ENCODE data around the gene ITGA6.

Gene ITGA6

DNA sequence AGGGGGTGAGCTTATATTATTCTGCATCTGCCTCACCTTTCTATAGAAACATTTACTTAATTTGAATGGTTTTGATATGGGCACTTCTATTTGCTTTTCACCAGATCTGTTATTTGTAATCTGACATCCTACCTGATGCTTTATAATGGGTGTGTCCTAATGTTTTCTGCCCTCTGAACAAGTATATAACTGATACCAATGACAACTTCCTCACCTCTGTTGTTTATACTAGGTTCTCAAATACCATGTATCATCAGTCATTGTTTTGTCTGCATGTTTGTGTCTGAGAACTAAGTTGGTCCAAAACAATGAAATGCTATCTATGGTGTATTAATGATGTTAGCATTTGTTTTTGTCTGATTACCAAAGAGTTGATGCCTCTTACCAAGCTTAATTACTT lies 45.8 kb downstream of the ITGA6 start:
- Histone ChIP-seq H3K4me3 (ENCODE audit: low read depth, low read length) (no peak overlapping the region), H3K27me3 (ENCODE audit: insufficient read depth, low read depth, severe bottlenecking) (no peaks in the 10 kb centered on the region), H3K36me3 (no peaks in the 10 kb centered on the region), H3K9me3 (ENCODE audit: severe bottlenecking) (no peaks in the 10 kb centered on the region), H3K27ac (no peak overlapping the region)
- DNase-seq, result no peak
- TF ChIP-seq, protein P1, sequence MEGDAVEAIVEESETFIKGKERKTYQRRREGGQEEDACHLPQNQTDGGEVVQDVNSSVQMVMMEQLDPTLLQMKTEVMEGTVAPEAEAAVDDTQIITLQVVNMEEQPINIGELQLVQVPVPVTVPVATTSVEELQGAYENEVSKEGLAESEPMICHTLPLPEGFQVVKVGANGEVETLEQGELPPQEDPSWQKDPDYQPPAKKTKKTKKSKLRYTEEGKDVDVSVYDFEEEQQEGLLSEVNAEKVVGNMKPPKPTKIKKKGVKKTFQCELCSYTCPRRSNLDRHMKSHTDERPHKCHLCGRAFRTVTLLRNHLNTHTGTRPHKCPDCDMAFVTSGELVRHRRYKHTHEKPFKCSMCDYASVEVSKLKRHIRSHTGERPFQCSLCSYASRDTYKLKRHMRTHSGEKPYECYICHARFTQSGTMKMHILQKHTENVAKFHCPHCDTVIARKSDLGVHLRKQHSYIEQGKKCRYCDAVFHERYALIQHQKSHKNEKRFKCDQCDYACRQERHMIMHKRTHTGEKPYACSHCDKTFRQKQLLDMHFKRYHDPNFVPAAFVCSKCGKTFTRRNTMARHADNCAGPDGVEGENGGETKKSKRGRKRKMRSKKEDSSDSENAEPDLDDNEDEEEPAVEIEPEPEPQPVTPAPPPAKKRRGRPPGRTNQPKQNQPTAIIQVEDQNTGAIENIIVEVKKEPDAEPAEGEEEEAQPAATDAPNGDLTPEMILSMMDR (IDR thresholded peaks at IDR 0.05; ENCODE audit: low read depth, low read length), result no peak

DNA sequence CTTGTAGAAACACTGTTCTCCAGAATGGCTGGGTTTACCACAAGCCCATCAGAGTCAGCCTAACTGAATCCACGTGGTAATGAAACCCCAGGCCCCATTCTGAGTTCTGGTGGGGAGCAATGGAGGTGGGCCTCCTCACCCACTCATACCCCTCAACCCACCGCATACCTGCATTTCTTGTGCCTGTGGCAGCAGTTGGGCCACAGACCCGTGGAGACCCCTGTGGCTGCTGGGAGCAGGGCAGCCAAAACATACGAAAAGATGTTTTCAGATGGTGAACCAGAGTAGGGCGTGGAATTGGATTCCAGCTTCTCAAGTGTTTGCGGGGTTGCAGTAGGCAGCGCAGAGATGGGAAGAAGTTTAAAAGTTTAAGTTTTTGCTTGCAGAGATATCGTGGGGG lies 51.0 kb downstream of the ITGA6 start:
- Histone ChIP-seq H3K9me3 (ENCODE audit: severe bottlenecking) (no peaks in the 10 kb centered on the region), H3K27me3 (ENCODE audit: insufficient read depth, low read depth, severe bottlenecking) (no peaks in the 10 kb centered on the region), H3K36me3 (no peaks in the 10 kb centered on the region), H3K27ac (no peak overlapping the region), H3K4me3 (ENCODE audit: low read depth, low read length) (no peak overlapping the region)
- DNase-seq, result no peak
- TF ChIP-seq, protein P1 (IDR thresholded peaks at IDR 0.05; ENCODE audit: low read depth, low read length), result no peak

DNA sequence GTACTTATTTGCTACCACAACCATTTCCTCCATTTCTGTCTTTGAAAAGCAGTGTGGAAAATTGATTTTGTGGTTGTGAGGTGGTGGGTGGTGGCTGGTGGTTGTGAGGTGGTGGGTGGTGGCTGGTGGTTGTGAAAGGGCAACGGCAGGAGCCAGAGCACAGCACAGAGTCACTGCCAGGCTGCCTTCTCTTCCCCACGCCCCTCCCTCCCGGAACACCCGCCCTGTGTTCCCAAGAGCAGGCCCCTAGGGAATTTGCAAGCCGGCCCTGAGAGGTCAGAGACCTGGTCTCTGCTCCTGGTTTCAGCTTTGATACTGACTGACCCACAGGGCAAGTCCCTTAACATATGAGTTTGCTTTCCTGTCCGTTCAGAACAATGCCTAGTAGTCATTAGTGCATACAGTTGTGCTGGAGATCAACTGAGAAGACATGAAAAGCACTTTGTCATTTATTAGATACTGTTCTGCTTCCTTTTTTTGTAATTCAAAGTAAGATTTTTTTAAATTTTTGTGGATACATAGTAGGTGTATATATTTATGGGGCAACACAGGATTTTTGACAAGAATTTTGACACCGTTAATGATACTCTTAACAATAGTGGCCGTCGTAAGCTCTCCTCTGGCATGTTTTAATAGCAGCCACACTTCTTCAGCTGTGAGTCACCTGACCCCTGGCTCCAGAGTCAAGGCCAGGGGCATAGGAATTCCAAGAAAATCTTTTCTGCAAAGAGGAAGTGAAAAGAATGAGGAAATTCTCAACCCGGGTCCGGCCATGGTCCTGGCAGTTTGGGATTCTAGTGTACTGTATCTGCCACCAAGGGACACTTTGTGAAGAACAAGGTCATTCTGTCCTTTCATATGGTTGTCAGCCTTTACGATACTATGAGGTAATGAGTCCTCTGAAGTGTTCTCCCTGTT lies 53.2 kb downstream of the ITGA6 start:
- Histone ChIP-seq H3K9me3 (ENCODE audit: severe bottlenecking) (no peaks in the 10 kb centered on the region), H3K4me3 (ENCODE audit: low read depth, low read length) (no peak overlapping the region), H3K27me3 (ENCODE audit: insufficient read depth, low read depth, severe bottlenecking) (no peaks in the 10 kb centered on the region), H3K36me3 (no peaks in the 10 kb centered on the region), H3K27ac (no peak overlapping the region)
- no peak for DNase-seq
- TF ChIP-seq, protein P1 (IDR thresholded peaks at IDR 0.05; ENCODE audit: low read depth, low read length), result no peak

DNA sequence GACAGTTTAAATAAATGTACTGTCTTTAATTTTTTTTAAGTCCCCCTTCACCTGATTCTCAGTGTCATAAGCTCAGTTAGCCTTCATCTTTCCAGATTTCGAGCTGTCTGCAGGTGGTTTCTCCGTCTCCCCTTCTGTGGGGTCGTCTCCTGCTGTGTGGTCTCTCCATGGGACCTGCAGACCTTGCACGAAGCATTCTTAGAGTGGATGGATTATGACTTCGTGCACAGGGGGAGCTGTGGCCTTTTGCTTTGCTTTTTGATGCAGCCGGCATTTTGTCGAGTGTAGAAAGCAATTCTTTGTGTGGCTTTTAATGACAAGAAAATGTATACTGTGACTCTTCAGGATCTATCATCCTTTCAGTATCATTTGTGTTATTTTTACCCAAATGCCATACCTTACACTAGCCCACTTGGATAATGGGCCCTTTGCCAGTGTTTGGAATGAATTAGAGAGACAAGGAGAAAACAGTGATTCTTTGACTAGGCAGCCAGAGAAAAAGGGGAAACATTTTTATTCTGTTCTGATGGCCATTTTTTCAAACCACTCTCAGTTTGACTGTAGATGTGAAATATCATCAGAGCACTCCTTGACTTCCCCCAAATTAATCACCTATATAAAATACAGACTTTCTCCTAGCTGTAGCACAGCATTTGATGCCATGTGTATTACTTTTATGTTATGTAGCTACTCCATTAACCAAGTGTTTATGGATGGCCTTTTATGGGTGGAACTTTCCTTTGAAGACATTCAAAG lies 54.3 kb downstream of the ITGA6 start:
- no peak for DNase-seq
- Histone ChIP-seq H3K4me3 (ENCODE audit: low read depth, low read length) (no peak overlapping the region), H3K36me3 (no peaks in the 10 kb centered on the region), H3K27ac (no peak overlapping the region), H3K9me3 (ENCODE audit: severe bottlenecking) (no peaks in the 10 kb centered on the region), H3K27me3 (ENCODE audit: insufficient read depth, low read depth, severe bottlenecking) (no peaks in the 10 kb centered on the region)
- TF ChIP-seq, protein P1 (IDR thresholded peaks at IDR 0.05; ENCODE audit: low read depth, low read length), result no peak

DNA sequence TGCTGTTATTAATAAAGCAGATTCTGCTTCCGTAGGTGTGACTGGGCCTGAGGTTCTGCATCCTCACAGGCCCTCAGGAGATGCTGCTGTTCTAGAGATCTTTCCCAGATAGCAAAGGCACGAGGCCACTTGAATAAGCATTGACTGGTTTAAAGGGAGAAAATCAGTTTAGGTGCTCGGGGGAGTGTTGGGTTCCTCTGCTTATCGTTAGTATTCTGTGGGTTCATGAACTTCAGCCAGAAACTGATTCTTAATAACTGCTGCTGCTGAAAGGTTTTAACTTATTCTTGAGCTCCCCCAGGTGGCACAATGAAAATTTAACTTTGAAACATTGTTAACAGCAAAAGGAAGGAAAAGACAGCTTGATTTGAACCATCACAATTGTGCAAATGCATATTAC lies 56.9 kb downstream of the ITGA6 start:
- TF ChIP-seq, protein P1 (IDR thresholded peaks at IDR 0.05; ENCODE audit: low read depth, low read length), result peak; percentile 9; the same call in 1 of the 2 replicates

More for the DNA sequence above, 56.9 kb downstream of the ITGA6 start:
- no peaks in the 10 kb centered on the region for H3K36me3 ChIP-seq
- no peak overlapping the region for H3K27ac ChIP-seq
- no peak for DNase-seq
- no peak overlapping the region for H3K4me3 ChIP-seq (ENCODE audit: low read depth, low read length)
- H3K27me3 ChIP-seq (ENCODE audit: insufficient read depth, low read depth, severe bottlenecking), result no peaks in the 10 kb centered on the region
- no peaks in the 10 kb centered on the region for H3K9me3 ChIP-seq (ENCODE audit: severe bottlenecking)
